Esophagus muscularis mucosa (tissue), 4 donors: ENCODE measurements around the gene KCNJ12. TPM values are rescaled to one million over a fixed set of nuclear protein-coding genes. Genes with fewer than 3 reads are reported as not detected.

Source experiments
- DNase-seq: peaks from one replicate; pipeline ENCODE4 v3.0.0-alpha.2; 2017; ENCODE audit errors: extremely low spot score
- H3K27ac ChIP-seq, 4 donors: fragments of 200-600 bp; sonication (generic); replicated peaks in 1 of 4; 1 replicate in 3 of 4; 2 replicates in 1 of 4; pipeline ENCODE4 v1.5.1; 2016 to 2019; ENCODE audit warnings: mild to moderate bottlenecking in 1 of 4
- H3K27me3 ChIP-seq, 4 donors: fragments of 200-600 bp; sonication (generic); one replicate each; pipeline versions ENCODE4 v1.5.1 to v1.6.0; 2016 to 2019
- H3K36me3 ChIP-seq, 4 donors: fragments of 200-600 bp; sonication (generic); one replicate each; pipeline ENCODE4 v1.5.1; 2016 to 2019
- H3K4me1 ChIP-seq, 4 donors: fragments of 200-600 bp; sonication (generic); one replicate each; pipeline ENCODE4 v1.5.1; 2016 to 2019
- H3K4me3 ChIP-seq, 4 donors: fragments of 200-600 bp; sonication (generic); 1 replicate in 2 of 4; 2 replicates in 2 of 4; pipeline ENCODE4 v1.5.1; 2016 to 2019; ENCODE audit warnings: mild to moderate bottlenecking in 4 of 4, moderate library complexity in 1 of 4
- H3K9me3 ChIP-seq, 4 donors: fragments of 200-600 bp; sonication (generic); 1 replicate in 3 of 4; 2 replicates in 1 of 4; pipeline ENCODE4 v1.5.1; 2016 to 2019
- CTCF ChIP-seq, 3 experiments: fragments of 200-600 bp in 2 of 3; fragments of 450-650 bp in 1 of 3; sonication (generic) in 2 of 3; IDR thresholded peaks; one replicate each; pipeline ENCODE4 v1.5.1; 2017 to 2019; ENCODE audit warnings: antibody characterized with exemption in 3 of 3, mild to moderate bottlenecking in 2 of 3, moderate library complexity in 1 of 3
- EP300 ChIP-seq: sonication (generic); formaldehyde crosslinking; IDR thresholded peaks from one replicate; pipeline ENCODE4 v1.6.1; 2017; ENCODE audit warnings: antibody characterized with exemption
- POLR2A ChIP-seq: fragments of 450-650 bp; IDR thresholded peaks from one replicate; pipeline ENCODE4 v1.6.1; 2017; ENCODE audit warnings: antibody characterized with exemption, moderate library complexity, mild to moderate bottlenecking, low read depth
- POLR2AphosphoS5 ChIP-seq, 2 donors: sonication (generic); formaldehyde crosslinking; IDR thresholded peaks; one replicate each; pipeline ENCODE4 v1.6.1; 2017; ENCODE audit warnings: antibody characterized with exemption in 2 of 2
- WGBS: methylation state at CpG from one replicate; pipeline ENCODE4 v1.1.5; 2018; 5-methylcytosine and 5-hydroxymethylcytosine counted together
- intact Hi-C: fragments of 100-400 bp; cut with DNase I; formaldehyde crosslinking; loops from one replicate; pipeline ENCODE4 v1.15.1; 2023
- total RNA-seq, 4 donors: library from RNA; depleted of rRNA; stranded (reverse); fragments of >200 nt; gene quantifications; one replicate each; pipeline versions ENCODE4 v1.1.0 to v1.2.1, GENCODE V29; 2016

Gene KCNJ12
- total RNA-seq, 4 donors from 2014 or later, result 0.83 to 2.1 (median 1.5) TPM

DNA sequence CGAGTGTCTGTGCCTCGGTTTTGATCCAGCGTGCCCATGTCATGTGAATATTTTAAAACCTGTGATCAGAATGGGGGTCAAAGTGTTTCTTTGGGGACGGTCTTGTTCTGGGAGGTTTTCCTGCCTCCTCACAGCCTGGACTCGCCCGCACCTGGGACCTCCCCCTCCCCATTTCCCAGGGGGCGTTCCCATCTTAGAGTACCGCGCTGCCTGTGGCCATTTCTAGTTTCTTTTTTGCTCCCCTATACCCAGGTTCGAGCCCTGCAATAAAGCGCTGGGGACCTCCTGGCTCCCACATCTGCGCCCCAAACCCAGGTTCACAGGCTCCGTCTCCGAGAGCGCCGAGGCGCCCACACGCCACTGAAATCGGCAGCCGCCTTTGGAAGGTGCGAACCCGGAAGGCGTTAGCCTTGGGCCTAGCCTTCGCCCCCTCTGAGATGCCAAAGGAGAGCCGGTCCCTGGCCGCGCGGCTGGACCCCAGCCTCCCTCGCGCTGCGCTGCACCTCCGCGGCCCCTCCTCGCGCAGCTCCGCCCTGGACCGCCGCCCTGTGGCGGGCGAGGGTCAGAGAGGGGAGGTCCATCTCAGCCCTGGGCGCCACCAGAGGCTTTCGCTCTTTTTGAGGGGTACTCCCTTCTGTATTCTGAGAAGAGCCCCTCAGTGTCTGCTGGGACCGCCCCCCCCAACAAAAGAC, 1.7 kb downstream of the KCNJ12 start:
- DNase-seq, result no peak
- TF ChIP-seq POLR2AphosphoS5 (IDR thresholded peaks at IDR 0.05) (no peak), POLR2A (no peak), EP300 (no peak), CTCF (IDR thresholded peaks at IDR 0.05) (no peak)
- Histone ChIP-seq H3K4me1 (peaks cover 30 to 44% (median 39%) of the 10 kb centered on the region in 4 donors), H3K27me3 (peaks cover 0 to 59% (median 14%) of the 10 kb centered on the region in 4 donors), H3K9me3 (no peaks in the 10 kb centered on the region), H3K36me3 (no peaks in the 10 kb centered on the region), H3K27ac (peak overlapping the region in 1 of 4 donors; percentile 64), H3K4me3 (peak overlapping the region; percentile 54 to 63 (median 57))
- intact Hi-C loops, result no loop called here
- WGBS, result 26% methylated on average over 14 of the region's 43 CpGs

DNA sequence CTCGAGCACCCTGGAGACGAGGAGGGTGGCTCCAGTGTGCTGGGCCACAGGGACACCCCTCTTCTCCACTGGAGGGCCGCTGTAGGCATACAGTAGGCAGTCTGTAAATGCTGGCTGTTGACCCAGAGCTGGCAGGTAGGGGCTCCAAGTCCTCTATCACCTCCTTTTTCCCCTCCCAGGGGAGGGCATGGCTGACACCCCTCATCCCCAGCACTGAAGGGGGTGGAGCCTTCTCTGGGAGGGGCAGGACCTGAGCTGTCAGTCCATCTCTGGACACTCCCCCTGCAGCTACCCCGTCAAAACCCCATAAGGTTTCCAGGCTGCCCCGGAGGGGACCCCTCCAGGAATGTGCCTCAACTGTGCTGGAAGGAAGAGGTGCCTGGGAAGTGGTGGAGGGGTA, 2.4 kb downstream of the KCNJ12 start:
- intact Hi-C loops, result no loop called here
- H3K9me3 ChIP-seq, result no peaks in the 10 kb centered on the region
- H3K4me3 ChIP-seq, result peak overlapping the region in 3 of 4 donors; percentile 54 to 59 (median 55)
- no peak for DNase-seq
- no peaks in the 10 kb centered on the region for H3K36me3 ChIP-seq
- H3K4me1 ChIP-seq, result peaks cover 30 to 44% (median 42%) of the 10 kb centered on the region in 4 donors
- TF ChIP-seq EP300 (no peak), CTCF (IDR thresholded peaks at IDR 0.05) (no peak), POLR2A (no peak), POLR2AphosphoS5 (IDR thresholded peaks at IDR 0.05) (no peak)
- H3K27me3 ChIP-seq, result peaks cover 0 to 63% (median 14%) of the 10 kb centered on the region in 4 donors
- H3K27ac ChIP-seq, result no peak overlapping the region
- WGBS, result 84% methylated on average over 5 of the region's 5 CpGs

DNA sequence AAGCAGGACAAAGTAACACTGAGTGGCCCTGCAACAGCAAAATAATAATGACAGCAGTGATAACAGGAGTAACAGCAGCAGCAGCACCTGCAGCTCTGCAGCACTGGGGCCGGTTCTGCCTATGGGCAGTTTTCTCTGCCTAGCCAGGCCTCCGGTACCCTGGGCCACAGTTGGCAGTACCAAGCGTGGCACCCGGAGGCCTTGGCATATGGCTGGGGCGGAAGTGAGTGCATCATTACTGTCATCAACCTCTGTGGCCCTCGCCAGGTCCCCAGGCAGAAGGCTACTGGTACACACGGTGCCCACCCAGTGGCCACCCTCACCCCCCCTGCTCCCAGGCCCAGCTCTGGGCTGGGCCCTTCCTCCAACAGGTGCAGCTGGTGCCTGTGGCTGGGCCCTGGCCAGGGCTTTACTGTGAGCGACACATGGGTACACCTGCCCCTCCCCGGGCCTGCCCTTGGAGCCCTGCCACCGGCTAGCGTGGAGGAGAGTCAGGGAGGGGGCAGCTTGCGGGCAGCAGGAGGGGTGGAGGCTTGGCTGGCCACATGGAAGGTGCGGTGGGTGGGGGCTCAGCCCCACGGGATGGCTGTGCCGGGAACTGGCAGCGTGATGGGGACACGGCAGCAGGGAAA, 3.0 kb downstream of the KCNJ12 start:
- H3K9me3 ChIP-seq, result no peaks in the 10 kb centered on the region

DNA sequence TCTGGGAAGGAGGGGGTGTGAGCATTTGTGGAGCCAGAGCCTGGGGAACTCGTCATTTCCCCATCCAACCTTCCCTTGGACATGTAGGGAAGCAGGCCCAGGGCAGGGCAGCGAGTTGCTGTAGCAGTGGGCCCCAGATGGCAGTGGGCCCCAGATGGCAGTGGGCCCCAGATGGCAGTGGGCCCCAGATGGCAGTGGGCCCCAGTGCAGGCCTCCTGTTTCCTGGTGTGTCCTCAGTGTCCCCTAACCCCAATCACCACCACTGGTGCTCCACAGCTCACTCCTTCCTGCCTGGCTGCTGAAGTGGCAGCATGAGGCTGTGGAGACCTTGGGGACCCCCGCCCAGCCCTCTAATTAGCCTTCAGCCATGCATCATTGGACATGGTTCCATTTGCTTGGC, 4.5 kb downstream of the KCNJ12 start:
- intact Hi-C loops, result no loop called here
- Histone ChIP-seq H3K9me3 (no peaks in the 10 kb centered on the region), H3K4me3 (no peak overlapping the region), H3K27ac (no peak overlapping the region), H3K27me3 (peaks cover 0 to 55% (median 14%) of the 10 kb centered on the region in 4 donors), H3K36me3 (no peaks in the 10 kb centered on the region), H3K4me1 (peaks cover 30 to 41% (median 40%) of the 10 kb centered on the region in 4 donors)
- DNase-seq, result no peak
- WGBS, result 96% methylated on average over 3 of the region's 3 CpGs
- TF ChIP-seq POLR2A (no peak), EP300 (no peak), POLR2AphosphoS5 (IDR thresholded peaks at IDR 0.05) (no peak), CTCF (IDR thresholded peaks at IDR 0.05) (no peak)

More for the DNA sequence above, 3.0 kb downstream of the KCNJ12 start:
- Histone ChIP-seq H3K27me3 (peaks cover 0 to 63% (median 14%) of the 10 kb centered on the region in 4 donors), H3K4me3 (no peak overlapping the region), H3K27ac (no peak overlapping the region), H3K4me1 (peaks cover 30 to 44% (median 42%) of the 10 kb centered on the region in 4 donors), H3K36me3 (no peaks in the 10 kb centered on the region)
- 76% methylated on average over 9 of the region's 17 CpGs for WGBS
- no peak for DNase-seq
- TF ChIP-seq EP300 (no peak), POLR2AphosphoS5 (IDR thresholded peaks at IDR 0.05) (no peak), CTCF (IDR thresholded peaks at IDR 0.05) (no peak), POLR2A (no peak)
- intact Hi-C loops, result no loop called here
